ENCODE data around the gene TRAF1. TPM values are rescaled to one million over a fixed set of nuclear protein-coding genes. Genes with fewer than 3 reads are reported as not detected.

The TRAF1 gene
- total RNA-seq, 1 donor from 2014 or later = 0.80 TPM

DNA sequence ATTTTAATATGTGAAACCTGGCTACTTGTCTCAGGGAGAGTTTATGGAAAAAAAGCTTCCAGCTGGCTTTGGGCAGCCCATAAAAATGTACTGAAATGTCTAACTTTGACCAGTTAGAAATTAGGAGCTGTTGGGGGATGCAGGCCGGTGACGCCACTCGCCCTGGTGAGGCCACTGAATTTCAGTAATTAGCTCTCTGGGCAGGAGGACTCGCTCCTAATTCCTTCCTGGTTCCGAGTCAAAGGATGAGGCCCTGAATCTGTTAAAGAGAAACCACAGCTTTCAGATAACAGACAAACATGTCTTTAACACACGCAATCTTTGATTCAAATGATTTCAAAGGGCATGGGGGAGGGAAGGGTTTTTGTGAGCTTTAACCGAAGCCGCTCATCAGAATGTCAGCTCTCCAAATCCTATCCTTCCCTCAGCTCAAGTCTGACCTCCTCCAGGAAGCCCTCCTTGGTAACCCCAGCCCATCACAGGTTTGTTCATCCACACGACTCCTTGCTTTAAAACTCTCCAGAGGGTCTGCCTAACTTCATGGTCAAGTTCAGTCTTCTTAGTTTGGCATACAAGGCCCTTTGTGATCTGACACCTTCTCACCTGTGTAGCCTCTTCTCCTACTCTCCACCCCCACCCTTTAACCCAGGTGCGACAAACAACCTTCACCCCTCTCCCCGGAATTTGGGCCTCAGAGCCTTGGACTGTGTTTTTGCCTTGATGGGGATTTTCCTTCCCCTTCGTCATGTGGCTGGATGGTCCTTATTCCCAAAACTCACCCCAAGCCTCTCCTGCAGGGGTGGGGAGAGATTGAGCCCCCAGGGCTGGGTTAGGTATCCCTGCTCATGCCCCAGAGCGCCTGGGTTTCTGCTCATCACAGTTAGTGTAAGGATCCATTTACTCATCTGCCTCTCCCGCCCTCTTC is 36.0 kb downstream of the TRAF1 start:
- no peak for DNase-seq (ENCODE audit: low read depth)

DNA sequence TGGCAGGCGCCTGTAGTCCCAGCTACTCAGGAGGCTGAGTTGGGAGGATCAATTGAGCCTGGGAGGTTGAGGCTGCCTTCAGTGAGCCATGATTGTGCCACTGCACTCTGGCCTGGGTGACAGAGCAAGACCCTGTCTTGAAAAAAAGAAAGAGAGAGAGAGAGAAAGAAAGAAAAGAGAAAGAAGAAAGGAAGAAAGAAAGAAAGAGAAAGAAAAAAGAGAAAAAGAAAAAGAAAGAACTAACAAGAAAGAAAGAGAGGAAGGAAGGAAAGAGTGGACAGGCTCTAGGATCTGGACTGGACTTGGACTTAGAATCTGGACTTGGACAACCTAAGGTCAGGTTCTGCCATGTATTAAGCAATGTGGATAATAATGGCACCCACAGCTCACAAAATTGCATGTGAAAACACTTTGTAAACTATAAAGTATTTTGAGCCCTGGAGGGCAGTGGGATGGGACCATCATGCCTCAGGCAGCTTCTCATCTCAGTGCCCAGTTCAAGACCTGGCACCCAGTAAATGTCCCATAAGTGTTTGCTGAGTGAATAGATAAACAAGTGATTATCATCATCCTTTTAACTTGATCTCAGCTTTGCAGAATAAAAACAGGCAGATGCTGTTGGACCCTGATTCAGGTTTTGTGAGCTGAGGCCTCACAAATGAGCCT is 36.9 kb downstream of the TRAF1 start:
- DNase-seq (ENCODE audit: low read depth) = no peak

DNA sequence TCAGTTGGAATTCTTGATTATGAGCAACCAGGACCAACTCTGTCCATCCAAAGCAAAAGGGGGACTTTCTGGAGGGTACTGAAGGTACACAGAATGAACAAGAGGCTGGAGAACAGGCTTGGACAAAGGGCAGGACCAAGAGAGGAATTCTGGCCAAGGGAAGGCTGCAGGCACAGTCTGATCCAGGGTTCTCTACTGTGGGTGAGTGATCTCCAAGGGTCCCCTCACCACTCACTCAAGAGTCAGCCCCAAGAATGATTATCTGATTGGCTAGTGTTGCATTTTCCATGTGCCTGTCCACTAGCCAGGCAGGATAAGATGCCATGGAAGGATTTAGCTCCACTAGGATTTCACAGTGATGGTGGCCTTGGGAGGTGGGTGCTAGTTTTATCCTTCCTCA is 38.0 kb downstream of the TRAF1 start:
- no peak for DNase-seq (ENCODE audit: low read depth)

DNA sequence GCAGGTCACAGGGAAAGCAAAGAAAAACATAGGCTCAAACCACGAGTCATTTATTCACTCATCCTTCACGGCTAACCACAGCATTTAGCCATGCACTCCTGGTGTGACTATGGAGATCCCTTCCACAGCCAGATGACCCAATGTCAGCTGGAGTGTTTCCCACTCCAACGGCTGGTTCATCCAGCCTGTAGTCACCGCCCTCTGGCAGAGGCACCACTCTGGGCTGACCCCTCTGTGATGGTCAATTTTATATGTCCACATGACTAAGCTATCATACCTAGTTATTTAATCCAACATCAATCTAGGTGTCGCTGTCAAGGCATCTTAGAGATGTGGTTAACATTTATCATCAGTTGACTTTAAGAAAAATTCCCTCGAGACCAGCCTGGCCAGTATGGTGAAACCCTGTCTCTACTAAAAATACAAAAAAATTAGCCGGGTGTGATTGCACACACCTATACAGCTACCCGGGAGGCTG is 40.1 kb downstream of the TRAF1 start:
- peak; percentile 74 for DNase-seq (ENCODE audit: low read depth)

DNA sequence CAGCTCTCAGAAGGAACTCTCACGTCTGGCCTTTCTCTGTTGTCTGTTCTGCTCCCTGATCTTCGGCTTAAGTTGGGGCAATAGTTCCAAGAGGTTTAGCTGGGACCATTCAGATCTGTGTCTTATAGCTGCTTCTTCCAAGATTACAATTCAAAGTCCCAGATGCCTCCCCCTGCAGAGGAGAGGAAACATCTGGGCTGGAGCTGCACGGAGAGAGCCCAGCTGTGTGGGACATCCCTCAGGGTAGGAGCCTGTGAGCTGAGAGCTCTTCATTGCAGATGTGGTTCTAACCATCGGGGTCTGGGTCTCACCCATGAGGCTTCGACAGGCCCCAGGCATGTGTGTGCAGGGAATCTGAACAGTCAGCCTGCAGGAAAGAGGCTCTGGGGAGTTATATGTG is 40.6 kb downstream of the TRAF1 start:
- DNase-seq (ENCODE audit: low read depth) = peak; percentile 26

DNA sequence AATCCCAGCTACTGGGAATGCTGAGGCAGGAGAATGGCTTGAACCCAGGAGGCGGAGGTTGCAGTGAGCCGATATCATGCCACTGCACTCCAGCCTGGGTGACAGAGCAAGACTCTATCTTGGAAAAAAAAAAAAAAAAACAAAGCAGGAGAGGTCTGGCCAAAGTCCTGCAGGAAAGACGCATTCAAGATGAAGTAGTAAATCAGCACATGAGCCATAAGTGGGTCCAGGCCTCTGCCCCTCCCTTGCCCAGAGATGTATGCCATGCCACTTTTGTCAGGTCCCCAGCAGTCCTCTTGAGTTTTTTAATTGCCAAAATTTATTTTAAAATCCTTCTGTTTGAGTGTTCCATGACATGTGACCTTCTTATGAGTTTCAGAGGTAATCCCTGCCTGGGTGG is 41.1 kb downstream of the TRAF1 start:
- no peak for DNase-seq (ENCODE audit: low read depth)

DNA sequence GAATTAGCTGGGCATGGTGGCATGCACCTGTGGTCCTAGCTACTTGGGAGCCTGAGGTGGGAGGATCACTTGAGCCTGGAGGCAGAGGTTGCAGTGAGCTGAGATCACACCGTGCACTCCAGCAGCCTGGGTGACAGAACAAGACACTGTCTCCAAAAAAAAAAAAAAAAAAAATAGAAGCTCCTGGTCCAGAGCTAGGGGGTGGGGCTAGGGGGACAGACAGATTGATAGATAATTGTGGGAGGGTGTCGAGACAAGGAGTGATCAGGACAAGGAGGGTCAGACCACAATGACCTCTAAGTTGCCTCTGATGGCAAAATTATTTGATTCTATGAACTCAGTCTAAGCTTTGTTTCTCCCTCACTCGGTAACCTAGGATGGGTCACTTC is 43.0 kb downstream of the TRAF1 start:
- no peak for DNase-seq (ENCODE audit: low read depth)

DNA sequence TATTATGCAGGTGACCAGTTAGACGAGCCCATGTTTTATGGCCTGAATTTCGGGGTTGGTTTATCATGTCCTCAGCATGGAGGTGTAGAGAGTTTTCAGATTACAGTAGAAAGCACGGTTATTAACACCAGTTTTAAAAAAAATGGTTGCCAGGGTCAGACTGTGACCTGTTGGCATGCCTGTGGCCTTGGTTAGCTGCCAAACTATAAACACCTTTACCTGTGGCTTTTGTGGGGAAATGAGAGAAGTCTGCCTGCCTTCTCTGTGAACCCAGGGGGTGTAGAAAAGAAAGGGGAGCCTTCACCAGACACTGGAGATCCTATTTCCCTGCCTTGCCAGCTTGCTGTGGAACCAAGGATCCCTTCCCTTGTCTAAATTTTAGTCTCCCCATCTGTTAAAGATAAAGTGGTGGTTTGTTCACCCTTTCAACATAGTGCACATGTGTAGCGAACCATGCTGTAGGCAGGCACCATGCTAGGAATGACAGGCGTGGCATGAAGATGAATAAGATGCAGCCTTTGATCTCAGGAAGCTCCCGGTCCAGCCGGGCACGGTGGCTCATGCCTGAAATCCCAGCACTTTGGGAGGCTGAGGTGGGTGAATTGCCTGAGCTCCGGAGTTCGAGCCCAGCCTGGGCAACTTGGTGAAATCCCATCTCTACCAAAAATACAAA is 43.5 kb downstream of the TRAF1 start:
- no peak for DNase-seq (ENCODE audit: low read depth)

DNA sequence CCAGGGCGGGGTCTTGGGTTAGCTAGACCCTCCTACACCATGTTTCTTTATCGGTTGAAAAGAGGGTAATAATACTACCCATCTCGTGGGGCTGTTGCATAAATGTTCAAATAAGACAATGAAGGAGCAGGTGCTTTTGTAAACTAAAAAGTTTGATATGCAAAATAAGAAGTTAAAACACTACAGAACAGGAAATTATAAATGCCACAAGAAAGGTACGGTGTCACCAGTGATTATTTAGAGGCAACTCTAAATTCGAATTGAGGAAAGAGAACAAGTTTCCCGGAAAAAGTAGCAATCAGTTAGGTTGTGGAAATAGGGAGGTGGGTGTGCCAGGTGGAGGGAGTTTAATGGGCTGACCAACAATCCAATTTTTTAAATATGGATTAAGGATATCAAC is 47.1 kb downstream of the TRAF1 start:
- no peak for DNase-seq (ENCODE audit: low read depth)

DNA sequence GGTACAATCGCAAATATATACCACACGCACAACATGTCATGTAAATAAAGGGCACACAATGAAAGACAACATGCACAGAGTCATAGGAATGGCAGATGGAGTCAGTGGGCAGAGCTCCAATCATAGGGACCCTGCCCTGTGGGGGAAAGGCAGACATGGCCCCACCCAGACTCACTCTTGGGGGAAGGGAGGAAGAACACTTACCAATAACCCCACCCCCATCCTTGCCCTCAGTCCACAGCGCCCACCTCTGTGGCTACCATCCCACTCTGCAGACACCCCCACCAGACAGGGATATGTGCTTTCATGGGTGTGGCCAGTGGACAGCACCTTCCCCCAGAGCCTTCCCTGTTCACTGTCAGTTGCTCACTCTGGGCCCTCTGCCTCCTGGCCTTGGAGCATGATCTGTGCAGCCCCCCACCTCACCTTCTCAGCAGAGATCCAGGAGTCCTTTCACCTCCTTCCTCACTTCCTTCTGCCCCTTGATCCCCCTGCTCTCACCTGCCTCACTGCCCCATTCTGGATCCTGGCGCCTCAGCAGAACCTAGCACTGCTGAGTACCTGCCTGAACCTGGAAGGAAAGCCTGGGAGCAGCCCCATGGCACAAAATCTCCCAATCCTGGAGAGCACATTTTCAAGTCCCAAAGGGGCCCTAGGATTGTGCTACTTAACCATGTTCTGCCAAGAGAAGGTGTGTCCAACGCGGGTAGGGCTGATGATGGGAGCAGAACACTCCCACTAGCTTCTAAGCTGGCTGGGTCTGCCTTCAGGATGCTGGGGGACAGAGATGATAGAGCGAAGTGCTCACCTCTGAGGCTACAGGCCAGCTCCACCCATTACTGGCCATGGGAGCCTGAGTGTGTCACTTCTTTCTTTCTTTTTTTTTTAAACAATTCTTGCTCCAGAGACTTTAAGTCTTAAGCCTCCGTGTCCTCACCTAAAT is 48.1 kb downstream of the TRAF1 start:
- DNase-seq (ENCODE audit: low read depth) = no peak

DNA sequence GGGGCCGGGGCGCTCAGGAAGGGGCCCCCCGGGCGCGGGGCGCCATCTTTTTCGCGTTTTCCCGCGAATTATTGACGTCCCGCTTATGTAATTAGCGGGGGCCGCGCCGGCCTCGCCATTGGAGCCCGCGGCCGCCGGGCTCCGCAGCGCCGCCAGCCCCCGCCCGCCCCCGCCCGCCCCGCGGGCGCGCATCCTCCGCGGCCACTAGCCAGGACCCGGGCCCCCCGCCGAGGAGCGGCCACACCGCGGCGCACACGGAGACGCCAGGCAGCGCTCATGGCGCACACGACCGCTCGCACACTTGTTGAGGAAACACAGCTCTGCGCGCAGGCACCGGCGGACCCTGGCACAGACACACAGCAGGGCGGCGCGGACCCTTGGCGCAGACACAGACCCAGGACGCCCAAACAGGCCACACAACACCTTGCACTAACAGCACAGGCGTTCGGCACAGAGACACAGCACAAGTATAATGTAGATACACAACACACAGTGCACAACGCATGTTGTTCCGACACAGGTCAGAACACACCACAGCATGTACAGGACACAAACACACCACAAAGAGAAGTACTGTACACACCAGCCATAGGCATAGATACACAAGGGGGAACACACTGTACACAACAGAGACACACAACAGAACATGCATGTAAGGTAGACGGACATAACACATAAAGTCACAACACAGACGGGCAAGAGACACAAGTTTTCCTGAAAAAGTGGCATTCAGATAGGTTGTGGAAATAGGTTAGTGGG is 49.1 kb downstream of the TRAF1 start:
- DNase-seq (ENCODE audit: low read depth) = peak; percentile 50

DNA sequence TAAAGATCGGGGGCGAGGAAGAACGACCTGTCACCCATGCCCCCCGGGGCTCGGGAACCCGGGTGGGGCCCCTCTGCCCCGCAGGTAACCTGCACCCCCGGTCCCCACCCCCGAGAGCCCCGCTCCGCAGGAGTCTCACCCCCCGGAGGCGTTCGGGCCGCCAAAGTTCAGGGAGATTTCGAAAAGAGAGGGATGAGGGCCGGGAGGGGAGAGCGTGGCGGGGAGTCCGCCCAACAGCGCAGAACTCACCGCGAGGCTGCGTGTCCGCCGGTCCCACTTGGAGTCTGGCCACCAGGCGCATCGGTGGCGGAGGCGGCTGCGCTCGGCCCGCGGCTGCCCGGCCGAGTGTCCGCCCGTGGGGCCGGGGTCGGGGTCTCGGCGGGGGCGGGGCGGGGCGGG is 49.8 kb downstream of the TRAF1 start, which contains the start of gene PHF19:
Gene PHF19, minus strand, starts transcription at position 347 of the 399 bp plus-strand sequence. CDS start 2,447 bp downstream, outside the sequence.
- no peak for DNase-seq (ENCODE audit: low read depth)

DNA sequence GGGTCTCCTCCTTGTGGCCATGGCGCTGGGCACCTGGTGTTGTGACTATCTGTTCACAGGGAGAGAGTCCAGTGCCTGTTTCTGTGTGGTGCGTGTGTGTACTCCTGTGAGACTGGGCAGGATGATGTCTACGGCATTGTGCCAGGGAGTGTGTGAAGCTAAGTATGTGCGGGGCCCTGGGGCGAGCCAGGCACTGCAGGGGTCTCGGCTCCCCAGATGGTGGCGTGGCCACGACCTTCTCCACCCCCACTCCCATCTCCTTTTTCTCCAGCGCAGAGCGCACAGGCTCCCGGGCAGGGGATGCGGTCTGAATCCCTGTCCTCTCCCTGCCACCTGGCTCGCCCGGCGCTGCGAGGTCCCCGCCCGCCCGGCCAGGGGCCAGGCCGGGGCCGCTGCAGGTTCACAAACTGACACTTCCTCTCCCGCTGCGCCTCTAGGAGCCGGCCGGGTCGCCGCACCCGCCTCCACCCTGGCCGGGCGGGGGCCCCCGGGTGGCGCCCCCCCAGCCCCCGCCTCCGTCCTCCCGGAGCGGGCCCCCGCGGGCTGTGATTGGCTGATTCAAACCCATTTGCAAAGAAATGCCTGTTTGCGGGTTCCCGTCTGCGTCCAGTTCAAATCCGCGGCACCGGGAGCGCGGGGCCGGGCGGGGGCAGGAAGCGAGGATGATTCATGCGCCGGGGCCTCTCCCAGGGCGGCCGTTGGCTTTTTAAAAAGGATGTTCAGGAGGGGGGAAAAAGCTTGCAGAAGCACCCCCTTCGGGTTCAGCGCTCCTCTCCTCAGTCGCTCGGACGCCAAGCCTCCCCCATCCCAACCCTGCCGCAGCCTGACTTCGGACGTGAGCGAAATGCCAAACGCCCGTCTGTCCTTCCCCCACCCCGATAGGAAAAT is 50.4 kb downstream of the TRAF1 start:
- peak; percentile 73 for DNase-seq (ENCODE audit: low read depth)

DNA sequence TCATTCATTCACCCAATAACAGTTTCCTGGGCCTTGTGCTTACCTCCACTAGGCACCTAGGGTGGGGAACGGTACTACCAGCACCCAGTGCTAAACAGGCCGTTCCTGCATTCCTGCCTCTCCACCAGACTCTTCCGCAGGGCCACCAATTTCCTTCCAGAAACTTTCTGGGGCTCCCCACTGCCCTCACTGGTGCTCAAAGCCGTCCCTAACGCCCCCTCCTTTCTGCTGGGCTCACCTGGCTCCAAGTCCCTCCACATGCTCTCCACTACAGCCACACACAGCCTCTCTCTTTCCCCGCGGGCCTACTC is 51.0 kb downstream of the TRAF1 start:
- DNase-seq (ENCODE audit: low read depth) = no peak

DNA sequence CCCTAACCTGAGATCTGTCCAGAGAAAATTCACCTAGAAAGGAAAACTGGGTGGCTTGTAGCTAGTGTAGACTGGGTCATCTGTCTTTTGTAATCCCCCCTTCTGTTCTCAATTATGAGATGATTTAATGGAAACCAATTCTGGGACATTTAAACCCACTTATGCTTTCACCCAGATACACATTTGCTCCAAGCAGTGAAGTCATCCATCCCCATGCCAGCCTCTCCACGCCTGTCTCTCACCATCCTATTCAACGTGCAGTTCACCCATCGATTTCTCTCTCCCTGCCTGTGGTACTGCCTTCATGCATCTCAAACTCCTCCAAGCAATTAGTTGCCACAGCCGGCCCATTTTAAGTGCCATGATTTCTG is 51.4 kb downstream of the TRAF1 start:
- no peak for DNase-seq (ENCODE audit: low read depth)

DNA sequence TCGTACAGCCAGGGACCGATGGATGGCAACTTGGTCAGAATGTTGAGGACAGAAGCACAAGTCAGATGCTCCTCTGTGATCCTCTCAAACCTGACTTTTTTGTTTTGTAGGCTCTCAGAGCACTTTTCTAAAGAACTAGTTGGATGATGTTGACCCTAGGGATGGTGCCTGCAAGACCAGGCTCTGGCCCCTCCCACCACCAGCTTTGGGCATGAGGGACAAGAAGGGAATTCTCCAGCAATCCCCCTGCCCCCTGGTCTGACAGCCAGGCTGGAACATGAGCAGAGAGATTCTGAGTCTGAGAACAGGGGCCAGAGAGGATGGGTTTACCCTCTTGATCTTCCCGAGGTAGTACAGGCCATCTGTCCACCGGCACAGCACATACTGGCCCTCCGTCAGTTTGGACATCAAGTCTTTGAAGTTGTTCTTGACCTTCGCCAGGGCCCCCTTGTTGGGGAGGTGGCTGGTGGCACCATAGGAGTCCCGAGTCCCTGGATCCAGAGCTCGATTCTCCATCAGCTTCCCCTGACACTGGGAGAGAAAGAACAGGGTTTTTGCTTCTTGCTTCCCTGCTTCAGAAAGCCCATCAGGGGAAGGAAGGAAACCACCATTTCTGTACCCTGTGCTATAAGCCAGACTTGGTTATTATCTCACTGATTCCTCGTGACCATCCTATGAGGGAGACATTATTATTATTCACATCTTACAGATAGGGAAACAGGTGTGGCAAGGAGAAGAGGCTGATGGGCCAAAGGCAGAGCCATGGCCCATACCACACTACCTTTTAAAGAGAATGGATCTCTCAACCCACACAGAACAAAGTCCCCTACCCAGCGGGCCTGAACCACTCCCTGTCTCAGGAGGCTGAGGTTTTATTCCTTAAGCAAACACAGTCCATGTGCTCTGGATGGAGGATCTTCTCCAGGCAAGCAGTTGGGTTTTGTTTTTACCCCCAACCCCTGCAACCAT is 52.1 kb downstream of the TRAF1 start:
- DNase-seq (ENCODE audit: low read depth) = no peak

DNA sequence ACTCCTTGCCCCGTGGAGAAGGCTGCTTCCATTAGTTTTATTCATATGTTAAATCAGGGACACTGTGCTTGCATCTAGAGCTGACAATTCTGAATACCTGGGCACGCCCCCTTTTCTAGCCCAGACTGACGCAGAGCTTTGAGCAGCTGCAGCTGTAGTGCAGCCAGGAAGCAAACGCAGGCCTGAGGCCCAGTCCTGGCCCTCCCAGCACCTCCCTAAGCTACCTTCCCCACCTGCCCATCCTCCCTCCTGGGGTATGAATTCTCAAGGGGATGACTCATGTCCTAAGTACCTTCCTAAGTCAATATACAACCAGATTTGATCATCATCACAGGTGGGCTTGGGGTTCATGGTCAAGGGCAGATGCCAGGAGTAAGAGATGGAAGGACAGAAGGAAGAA is 53.1 kb downstream of the TRAF1 start:
- DNase-seq (ENCODE audit: low read depth) = no peak
